Astrocyte (in vitro differentiated cells and primary cell): ENCODE data around the gene RNF157.

Source experiments
- CTCF ChIP-seq: IDR thresholded peaks from 2 replicates; pipeline ENCODE4 v1.5.1; 2011; ENCODE audit warnings: low read depth, mild to moderate bottlenecking, inconsistent platforms, low read length, moderate library complexity; ENCODE audit not compliant: insufficient read depth
- EZH2 ChIP-seq: IDR thresholded peaks from 2 replicates; pipeline ENCODE4 v1.6.1; 2012; ENCODE audit warnings: mild to moderate bottlenecking, low read length, inconsistent platforms; ENCODE audit not compliant: insufficient read depth

GRCh38 chr17:76176701-76177574, 63.4 kb downstream of the RNF157 start:
- no peak for TF ChIP-seq EZH2
- no peak for TF ChIP-seq CTCF
